ENCODE data around the gene ZNF236. TPM values are rescaled to one million over a fixed set of nuclear protein-coding genes. Genes with fewer than 3 reads are reported as not detected.

The ZNF236 gene
- total RNA-seq, 1 donor from 2014 or later = 9.7 TPM

DNA sequence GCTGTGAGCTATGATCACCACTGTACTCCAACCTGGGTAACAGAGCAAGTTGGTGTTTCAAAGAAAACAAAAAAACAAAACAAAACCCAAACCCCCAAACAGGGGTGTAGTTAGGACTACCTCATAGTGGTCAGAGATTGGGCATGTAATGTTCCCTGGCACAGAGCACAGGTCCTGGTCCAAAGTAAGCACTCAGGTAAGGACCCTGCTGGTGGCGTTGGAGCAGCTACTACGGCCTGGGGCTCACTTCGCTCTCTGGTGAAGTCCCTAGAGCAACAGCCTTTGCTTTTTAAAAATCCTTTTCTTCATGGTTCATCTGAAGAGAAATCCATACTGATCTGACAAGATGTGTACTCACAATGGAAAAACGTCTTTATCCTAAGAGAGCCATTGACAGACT is 130.4 kb downstream of the ZNF236 start:
- H3K36me3 ChIP-seq = peaks cover 17 to 48% of the 10 kb centered on the region in 2 donors
- H3K27ac ChIP-seq = peak overlapping the region in 1 of 2 donors; percentile 39
- TF ChIP-seq, protein P1, sequence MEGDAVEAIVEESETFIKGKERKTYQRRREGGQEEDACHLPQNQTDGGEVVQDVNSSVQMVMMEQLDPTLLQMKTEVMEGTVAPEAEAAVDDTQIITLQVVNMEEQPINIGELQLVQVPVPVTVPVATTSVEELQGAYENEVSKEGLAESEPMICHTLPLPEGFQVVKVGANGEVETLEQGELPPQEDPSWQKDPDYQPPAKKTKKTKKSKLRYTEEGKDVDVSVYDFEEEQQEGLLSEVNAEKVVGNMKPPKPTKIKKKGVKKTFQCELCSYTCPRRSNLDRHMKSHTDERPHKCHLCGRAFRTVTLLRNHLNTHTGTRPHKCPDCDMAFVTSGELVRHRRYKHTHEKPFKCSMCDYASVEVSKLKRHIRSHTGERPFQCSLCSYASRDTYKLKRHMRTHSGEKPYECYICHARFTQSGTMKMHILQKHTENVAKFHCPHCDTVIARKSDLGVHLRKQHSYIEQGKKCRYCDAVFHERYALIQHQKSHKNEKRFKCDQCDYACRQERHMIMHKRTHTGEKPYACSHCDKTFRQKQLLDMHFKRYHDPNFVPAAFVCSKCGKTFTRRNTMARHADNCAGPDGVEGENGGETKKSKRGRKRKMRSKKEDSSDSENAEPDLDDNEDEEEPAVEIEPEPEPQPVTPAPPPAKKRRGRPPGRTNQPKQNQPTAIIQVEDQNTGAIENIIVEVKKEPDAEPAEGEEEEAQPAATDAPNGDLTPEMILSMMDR (IDR thresholded peaks at IDR 0.05) = no peak
- intact Hi-C loops (cut with DNase I) = no loop called here
- peaks cover 0 to 4% of the 10 kb centered on the region in 2 donors for H3K4me1 ChIP-seq
- no peaks in the 10 kb centered on the region for H3K27me3 ChIP-seq
- H3K4me3 ChIP-seq = no peak overlapping the region
- no peaks in the 10 kb centered on the region for H3K9me3 ChIP-seq
- DNase-seq (ENCODE audit: low spot score in 2 of 2) = no peak

DNA sequence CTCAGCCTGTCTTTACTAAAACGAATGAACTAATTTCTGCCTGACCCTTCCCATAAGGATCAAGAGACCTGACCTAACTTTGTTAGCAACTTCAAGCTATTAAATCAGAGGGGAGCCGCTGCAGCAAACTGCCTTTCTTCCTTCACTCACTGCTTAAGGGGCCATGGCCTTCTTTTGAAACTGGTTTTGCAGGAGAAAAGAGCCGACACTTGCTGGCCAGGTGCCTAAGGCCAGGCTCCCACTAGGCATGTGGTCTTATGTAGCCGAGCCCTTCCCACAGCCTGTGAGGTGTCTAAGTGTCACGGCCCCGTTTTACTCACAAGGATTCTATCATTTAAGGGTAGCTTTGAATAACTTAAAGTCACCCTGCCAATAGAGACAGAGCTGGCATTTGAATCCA is 130.8 kb downstream of the ZNF236 start:
- Histone ChIP-seq H3K27ac (peak overlapping the region; percentile 39 to 51), H3K4me3 (peak overlapping the region; percentile 21 to 31), H3K36me3 (peaks cover 17 to 48% of the 10 kb centered on the region in 2 donors), H3K4me1 (peaks cover 0 to 4% of the 10 kb centered on the region in 2 donors), H3K27me3 (no peaks in the 10 kb centered on the region), H3K9me3 (no peaks in the 10 kb centered on the region)
- TF ChIP-seq, protein P1 (IDR thresholded peaks at IDR 0.05) = no peak
- intact Hi-C loops (cut with DNase I) = no loop called here
- no peak for DNase-seq (ENCODE audit: low spot score in 2 of 2)

DNA sequence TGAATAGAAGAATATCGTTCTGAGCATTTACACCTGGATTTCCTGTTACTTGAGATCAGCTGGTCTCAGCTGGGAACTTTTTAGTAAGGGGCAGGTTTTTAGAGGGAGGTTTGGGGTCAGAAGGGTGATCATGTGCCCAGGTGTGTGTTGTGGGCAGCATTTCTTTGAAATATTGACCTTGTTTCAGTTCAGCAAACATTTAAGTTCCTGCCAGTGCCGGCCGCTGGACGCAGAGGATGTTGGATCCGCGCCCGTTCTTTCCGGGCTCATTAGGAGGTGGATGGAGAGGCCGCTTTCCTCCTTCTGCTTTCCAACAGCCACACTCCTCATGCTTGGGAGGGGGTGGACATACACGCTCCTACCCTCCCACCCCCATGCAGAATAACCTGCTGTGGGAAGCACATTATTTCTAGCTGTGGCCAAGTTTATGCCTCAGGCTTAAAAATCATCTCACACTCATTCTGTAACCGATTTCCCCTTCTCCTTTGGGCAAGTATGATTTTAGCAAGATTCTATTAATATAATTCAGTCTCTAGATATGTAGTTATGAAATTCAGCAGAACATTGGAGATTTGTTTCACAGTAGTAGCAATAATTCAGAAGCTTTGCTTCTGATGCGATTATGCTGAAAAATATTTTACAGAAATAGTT is 131.4 kb downstream of the ZNF236 start:
- intact Hi-C loops (cut with DNase I) = no loop called here
- Histone ChIP-seq H3K9me3 (no peaks in the 10 kb centered on the region), H3K27me3 (no peaks in the 10 kb centered on the region), H3K36me3 (peaks cover 11 to 43% of the 10 kb centered on the region in 2 donors), H3K27ac (peak overlapping the region; percentile 39 to 51), H3K4me3 (peak overlapping the region; percentile 21 to 31), H3K4me1 (peaks cover 0 to 4% of the 10 kb centered on the region in 2 donors)
- peak in 1 of 2 donors; percentile 77 for DNase-seq (ENCODE audit: low spot score in 2 of 2)
- TF ChIP-seq, protein P1 (IDR thresholded peaks at IDR 0.05) = no peak

DNA sequence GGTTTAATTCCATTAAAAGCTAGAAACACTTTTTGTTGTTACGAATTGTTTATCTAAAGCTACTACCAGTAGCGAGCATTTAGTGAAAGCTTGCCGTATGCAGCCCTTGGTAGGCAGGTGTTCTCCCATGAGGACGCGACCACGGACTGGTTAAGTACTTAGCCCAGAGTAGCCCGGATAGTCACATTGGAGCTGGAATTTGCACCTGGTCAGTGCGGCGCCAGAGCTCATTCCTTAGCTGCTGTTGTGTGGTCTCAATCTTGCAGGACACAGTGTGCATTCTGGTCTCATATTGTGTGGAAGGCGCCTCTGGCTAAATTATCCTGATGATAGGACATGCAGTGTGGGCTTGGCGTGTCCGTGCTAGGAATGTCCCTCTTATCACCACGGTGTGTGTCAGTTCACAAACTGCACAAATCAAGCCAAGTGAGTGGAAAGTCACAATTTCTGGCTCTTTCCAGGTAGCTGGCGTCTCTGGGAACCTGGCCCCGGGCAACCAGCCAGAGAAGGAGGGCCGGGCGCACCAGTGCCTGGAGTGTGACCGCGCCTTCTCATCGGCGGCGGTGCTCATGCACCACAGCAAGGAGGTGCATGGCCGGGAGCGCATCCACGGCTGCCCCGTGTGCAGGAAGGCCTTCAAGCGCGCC is 133.3 kb downstream of the ZNF236 start:
- intact Hi-C loops (cut with DNase I) = no loop called here
- TF ChIP-seq, protein P1 (IDR thresholded peaks at IDR 0.05) = no peak
- Histone ChIP-seq H3K27ac (no peak overlapping the region), H3K9me3 (no peaks in the 10 kb centered on the region), H3K4me1 (peaks cover 0 to 4% of the 10 kb centered on the region in 2 donors), H3K27me3 (no peaks in the 10 kb centered on the region), H3K36me3 (peaks cover 21 to 46% of the 10 kb centered on the region in 2 donors), H3K4me3 (no peak overlapping the region)
- DNase-seq (ENCODE audit: low spot score in 2 of 2) = no peak

DNA sequence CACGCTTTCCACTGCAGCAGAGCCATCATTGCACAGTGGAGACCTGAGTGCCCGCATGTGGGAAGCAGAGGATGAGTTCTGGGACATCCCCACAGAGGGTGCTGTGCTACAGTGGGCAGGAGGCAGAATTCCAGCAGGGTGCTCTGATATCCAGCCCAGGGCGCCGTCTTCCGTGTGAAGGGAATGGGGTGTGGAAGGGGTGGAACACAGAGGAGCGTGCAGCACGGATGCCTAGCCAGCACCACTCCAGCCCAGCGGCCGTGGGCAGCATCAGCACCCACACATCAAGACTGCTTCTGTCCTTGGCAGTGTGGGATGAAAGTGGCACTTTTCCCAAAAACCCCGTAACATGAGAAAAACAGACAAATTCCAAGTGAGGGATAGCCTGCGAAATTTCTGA is 134.3 kb downstream of the ZNF236 start:
- Histone ChIP-seq H3K27me3 (no peaks in the 10 kb centered on the region), H3K4me3 (no peak overlapping the region), H3K4me1 (peaks cover 0 to 4% of the 10 kb centered on the region in 2 donors), H3K36me3 (peaks cover 23 to 47% of the 10 kb centered on the region in 2 donors), H3K27ac (no peak overlapping the region), H3K9me3 (no peaks in the 10 kb centered on the region)
- intact Hi-C loops (cut with DNase I) = no loop called here
- no peak for DNase-seq (ENCODE audit: low spot score in 2 of 2)
- TF ChIP-seq, protein P1 (IDR thresholded peaks at IDR 0.05) = no peak

Data from ascending aorta (tissue), 2 donors.